Dendritic cell treated with granulocyte-macrophage colony-stimulating factor and Interleukin-4, amounts not matched to agents 40 ng/mL and 50 ng/mL, for 4 days (primary cell): ENCODE measurements around the gene DNAJB6.

Experiments
- H3K27ac Mint-ChIP-seq: one replicate; pipeline ENCODE4 v1.8.0; 2022; ENCODE audit warnings: mild to moderate bottlenecking, mixed read lengths
- H3K27me3 Mint-ChIP-seq: one replicate; pipeline ENCODE4 v1.8.0; 2022; ENCODE audit warnings: mild to moderate bottlenecking, mixed read lengths
- H3K36me3 Mint-ChIP-seq: one replicate; pipeline ENCODE4 v1.8.0; 2022; ENCODE audit warnings: low read depth, mixed read lengths
- H3K4me1 Mint-ChIP-seq: one replicate; pipeline ENCODE4 v1.8.0; 2022; ENCODE audit warnings: low read depth, mixed read lengths
- H3K4me3 Mint-ChIP-seq: one replicate; pipeline ENCODE4 v1.8.0; 2022; ENCODE audit warnings: mild to moderate bottlenecking, moderate library complexity, mixed read lengths
- H3K9me3 Mint-ChIP-seq: one replicate; pipeline ENCODE4 v1.8.0; 2022; ENCODE audit warnings: mixed read lengths
- intact Hi-C: fragments of 100-400 bp; cut with micrococcal nuclease; formaldehyde crosslinking; loops from one replicate; pipeline ENCODE4 v1.15.0; 2022

DNAJB6 gene

DNA sequence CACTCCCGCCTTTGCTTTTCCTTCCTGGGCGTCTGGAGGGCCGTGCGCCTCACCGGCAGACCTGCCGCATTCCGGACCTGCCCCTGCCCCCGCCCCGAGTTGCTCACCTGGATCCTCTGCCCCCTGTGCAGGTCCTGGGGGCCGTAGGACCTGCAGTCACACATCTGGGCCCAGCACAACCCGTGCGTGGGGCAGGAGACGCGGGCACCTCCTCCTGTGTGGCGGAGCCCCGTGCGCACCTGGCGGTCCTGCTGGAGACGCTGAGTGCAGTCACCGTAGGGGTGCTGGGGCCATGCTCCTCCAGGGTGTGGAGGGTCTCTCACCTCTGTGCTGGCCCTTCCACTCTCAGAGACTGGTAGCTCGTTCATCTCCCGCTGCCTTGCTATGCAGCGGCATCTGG lies 85.5 kb downstream of the DNAJB6 start:
- Mint-ChIP-seq H3K4me3 (no peak overlapping the region), H3K9me3 (no peaks in the 10 kb centered on the region), H3K36me3 (peaks cover 74% of the 10 kb centered on the region), H3K27me3 (no peaks in the 10 kb centered on the region), H3K4me1 (no peaks in the 10 kb centered on the region), H3K27ac (no peak overlapping the region)
- intact Hi-C loops: no loop called here

DNA sequence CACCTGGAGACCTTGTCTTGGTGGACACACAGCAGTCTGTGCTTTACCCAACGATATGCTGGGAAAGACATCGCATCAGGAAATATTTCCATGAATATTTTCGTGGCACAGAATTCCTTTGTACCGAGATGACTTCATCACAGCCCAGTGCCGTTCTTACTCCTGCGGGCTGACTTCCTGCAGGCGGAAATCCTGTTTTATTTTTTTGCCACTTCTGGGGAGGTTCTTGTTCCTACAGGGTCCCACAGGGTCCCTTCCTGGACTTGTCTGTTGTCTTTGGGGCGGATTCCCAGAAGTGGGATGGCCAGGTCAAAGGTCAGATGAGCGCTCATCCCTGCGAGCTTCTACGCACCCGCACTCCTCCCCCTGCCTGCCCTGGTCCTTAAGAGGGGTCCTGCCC lies 86.5 kb downstream of the DNAJB6 start:
- Mint-ChIP-seq H3K4me1 (no peaks in the 10 kb centered on the region), H3K4me3 (no peak overlapping the region), H3K27me3 (no peaks in the 10 kb centered on the region), H3K27ac (no peak overlapping the region), H3K9me3 (no peaks in the 10 kb centered on the region), H3K36me3 (peaks cover 63% of the 10 kb centered on the region)
- intact Hi-C loops: no loop called here

DNA sequence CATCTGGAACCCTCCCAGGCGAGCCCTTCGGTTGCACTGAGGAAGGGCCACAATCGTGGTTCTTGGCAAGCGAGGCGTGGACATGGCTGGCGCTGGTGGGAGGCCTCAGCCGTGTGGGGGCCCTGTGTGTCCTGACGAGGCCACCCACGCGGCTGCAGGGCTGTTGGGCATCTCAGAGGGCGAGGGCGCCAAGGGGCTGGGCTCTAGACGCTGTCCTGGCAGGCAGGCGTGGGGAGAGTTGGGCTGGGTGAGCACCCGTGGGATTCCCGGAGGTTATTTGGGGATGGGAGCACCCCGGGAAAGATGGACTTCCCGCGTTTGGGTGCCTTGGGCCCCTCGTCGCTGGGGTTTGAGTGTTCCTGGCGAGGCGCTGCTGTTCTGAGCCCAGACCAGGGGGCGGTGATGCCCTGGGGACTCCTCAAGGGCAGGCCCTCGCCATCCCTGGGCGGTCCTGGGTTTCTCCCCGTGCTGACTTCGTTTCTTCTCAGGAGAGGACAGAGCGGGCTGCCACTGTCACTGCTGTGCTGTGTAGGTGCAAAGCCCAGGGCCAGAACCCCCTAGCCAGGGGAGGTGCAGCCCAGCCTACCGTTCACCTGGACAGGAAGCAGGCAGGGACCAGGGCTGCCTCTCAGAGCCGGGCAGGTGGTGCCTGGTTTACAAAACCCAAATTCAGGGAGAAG lies 87.2 kb downstream of the DNAJB6 start:
- Mint-ChIP-seq H3K4me3 (no peak overlapping the region), H3K4me1 (no peaks in the 10 kb centered on the region), H3K9me3 (no peaks in the 10 kb centered on the region), H3K36me3 (peaks cover 57% of the 10 kb centered on the region), H3K27ac (no peak overlapping the region), H3K27me3 (no peaks in the 10 kb centered on the region)
- intact Hi-C loops: no loop called here

DNA sequence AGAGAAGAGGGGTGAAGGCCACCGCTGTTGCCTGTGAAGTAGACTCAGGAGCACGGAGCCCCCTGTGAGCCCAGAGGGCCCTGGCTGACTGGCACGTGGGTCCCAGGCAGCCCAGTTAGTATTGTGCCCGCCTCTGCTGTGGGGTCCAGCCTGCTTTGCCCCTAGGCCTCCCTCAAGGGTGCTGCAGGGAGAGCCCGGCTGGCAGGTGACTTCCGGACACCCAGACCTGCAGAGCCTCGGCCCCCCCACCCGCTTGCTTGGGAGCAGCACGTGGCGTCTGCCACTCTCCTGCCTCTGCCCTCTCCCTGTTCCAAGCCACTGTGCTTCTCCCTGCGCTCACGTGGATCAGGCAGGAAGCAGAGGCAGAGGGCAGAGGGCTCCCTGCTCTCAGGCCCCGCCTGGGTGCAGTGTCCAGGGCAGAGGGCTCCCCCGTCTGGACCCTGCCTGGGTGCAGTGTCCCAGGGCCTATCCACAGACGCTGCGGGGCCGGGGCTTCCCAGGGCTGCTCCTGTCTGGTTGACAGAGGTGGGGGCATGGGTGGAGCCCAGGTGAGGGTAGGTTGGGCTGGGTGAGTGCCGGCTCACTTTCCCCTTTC lies 88.4 kb downstream of the DNAJB6 start:
- Mint-ChIP-seq H3K27me3 (no peaks in the 10 kb centered on the region), H3K27ac (no peak overlapping the region), H3K4me1 (no peaks in the 10 kb centered on the region), H3K36me3 (peaks cover 45% of the 10 kb centered on the region), H3K4me3 (no peak overlapping the region), H3K9me3 (no peaks in the 10 kb centered on the region)
- intact Hi-C loops: no loop called here

DNA sequence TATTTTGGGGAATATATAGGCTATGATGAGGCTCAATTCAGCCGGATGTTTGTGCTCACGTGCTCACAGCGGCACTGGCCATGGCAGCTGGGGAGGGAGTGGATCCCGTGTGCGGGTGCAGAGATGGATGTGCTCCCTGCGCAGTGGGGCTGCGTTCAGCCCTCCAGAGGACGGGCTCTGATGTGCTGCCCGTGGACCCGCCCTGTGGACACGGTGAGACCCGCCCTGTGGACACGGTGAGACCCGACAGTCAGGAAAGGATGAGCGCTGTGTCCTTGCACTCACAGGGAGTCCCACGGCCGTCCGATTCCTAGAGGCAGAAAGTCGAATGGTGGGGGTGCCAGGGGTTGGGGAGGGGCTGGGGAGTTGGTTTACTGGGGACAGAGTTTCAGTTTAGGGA lies 89.0 kb downstream of the DNAJB6 start:
- Mint-ChIP-seq H3K4me3 (no peak overlapping the region), H3K4me1 (no peaks in the 10 kb centered on the region), H3K9me3 (no peaks in the 10 kb centered on the region), H3K27ac (no peak overlapping the region), H3K36me3 (peaks cover 40% of the 10 kb centered on the region), H3K27me3 (peaks cover 2% of the 10 kb centered on the region)
- intact Hi-C loops: no loop called here

DNA sequence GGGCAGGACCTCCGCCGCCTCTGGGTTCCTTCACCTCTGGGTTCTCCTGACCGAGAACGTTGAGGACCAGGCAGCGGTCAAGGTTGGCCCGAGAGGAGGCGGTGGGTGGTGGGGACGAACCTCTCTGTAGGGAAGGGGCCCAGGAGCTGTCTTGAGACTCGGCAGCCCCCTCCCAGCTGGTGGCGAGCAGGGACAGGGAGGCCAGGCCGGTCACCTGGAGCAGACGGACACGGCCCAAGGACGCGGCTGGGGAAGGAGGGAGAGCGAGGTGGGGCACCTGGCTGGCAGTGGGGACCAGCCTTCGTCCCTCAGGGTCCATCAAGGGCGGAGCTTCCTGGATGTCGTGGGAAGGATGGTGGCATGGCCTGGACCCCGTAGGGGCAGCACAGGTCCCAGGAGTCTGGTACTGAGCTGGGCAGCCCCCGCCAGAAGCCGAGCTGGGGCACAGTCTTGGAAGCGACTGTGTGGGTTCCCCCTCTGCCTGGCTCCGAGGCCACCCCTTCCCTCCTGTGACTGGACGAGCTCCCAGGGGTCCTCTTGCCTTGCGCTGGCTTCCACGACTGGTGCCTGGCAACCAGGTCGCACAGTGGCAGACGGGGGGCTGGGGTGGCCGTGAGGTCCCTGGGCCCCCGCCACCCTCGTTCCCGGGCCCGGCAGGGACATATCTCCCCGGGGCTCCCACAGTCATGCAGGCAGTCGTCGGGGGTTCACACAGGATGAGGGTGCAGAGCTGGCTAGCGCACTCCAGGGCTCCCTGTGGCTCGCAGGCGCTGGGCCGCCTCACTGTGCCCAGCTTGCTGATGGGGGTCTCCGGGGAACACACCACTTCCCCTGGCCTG lies 89.9 kb downstream of the DNAJB6 start:
- Mint-ChIP-seq H3K36me3 (peaks cover 31% of the 10 kb centered on the region), H3K4me1 (no peaks in the 10 kb centered on the region), H3K9me3 (no peaks in the 10 kb centered on the region), H3K27ac (no peak overlapping the region), H3K4me3 (no peak overlapping the region), H3K27me3 (peaks cover 2% of the 10 kb centered on the region)
- intact Hi-C loops: no loop called here

DNA sequence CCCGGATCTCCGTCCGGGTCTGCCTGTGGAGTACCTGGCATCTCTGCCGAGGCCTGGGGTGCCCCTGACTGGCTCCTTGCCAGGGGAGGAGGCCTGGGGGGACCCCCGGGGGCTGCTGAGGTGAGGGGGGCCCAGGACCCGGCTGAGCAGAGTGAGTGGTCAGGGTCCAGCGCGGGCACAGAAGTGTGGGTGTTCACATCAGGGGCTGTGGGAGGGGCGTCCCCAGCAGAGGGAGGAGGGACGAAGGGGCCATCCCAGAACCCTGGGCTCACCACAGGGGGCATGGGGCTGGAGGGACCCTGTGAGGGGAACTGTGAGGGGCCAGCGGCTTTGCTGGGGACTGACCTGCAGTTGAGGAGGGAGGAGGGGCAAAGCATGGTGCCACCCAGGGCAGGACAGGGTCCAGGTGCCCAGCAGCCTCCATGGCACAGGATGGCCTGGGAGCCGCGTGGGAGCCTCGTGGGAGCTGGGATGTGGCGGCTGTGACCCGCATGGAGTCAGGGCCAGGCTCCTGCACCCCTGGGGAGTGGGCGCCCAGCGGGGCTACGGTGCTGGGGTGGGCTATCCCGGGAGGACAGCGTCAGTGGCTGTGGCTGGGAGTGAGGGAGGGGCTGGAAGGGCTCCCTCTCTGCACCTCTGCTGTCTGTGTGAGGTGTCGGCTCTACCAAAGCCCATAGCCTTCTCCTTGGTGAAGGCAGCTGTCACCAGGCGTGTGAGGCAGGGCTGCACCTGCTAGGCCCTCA lies 91.2 kb downstream of the DNAJB6 start:
- Mint-ChIP-seq H3K4me3 (no peak overlapping the region), H3K27me3 (peaks cover 8% of the 10 kb centered on the region), H3K27ac (no peak overlapping the region), H3K9me3 (no peaks in the 10 kb centered on the region), H3K36me3 (peaks cover 18% of the 10 kb centered on the region), H3K4me1 (peaks cover 11% of the 10 kb centered on the region)
- intact Hi-C loops: no loop called here

DNA sequence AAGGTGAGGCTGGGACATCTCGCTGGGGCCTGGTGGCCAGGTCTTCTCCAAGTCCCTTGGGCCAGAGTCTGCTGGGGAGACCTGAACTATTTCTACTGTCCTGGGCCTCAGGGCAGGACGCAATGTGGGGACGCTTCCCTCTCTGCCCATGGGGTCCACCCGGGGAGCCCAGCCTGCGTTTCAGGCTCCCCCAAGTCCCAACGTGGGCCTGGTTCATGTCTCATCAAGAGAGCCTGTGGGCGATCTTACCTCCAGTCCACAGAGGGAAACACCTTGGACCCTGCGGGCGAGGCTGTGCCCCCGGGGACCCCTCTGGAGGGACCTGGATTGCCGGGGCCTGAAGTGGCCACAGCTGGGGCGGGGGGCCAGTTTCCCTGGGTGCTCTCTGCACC lies 91.7 kb downstream of the DNAJB6 start:
- Mint-ChIP-seq H3K9me3 (no peaks in the 10 kb centered on the region), H3K36me3 (peaks cover 13% of the 10 kb centered on the region), H3K4me3 (no peak overlapping the region), H3K27ac (no peak overlapping the region), H3K4me1 (peaks cover 17% of the 10 kb centered on the region), H3K27me3 (peaks cover 11% of the 10 kb centered on the region)
- intact Hi-C loops: no loop called here

DNA sequence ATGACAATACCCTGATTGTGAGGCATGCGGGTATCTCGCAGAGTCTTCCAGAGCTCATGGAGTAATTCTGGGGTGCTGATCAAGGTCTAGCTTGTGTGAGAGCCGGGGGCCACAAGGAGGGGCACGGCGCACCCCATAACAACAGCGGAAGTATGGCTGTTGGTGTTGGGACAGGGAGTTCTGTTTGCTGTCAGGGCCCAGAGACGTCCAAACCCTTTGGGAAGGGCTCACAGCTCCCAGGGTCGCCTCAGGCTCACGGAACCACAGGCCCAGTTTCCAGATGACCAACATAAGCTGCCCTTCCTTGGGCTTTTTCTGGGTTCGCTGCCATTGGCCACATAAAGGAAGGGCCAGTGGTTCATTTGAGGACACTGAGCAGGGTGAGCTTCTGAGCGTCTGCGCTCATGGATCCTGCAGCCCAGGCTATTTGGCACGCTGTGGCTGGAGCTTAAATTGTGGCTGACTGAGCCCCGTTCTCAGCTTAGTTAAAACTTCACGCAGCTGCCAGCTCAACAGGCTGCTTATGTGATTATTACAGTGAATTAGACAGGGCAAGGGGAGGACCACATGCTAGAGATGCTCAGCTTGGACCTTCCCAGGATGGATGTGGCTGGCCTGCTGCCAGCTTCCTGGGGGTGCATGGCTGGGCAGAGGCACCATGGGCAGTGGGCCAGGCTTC lies 92.3 kb downstream of the DNAJB6 start:
- Mint-ChIP-seq H3K4me3 (no peak overlapping the region), H3K9me3 (no peaks in the 10 kb centered on the region), H3K27ac (no peak overlapping the region), H3K4me1 (peaks cover 17% of the 10 kb centered on the region), H3K36me3 (peaks cover 7% of the 10 kb centered on the region), H3K27me3 (peaks cover 11% of the 10 kb centered on the region)
- intact Hi-C loops: no loop called here

DNA sequence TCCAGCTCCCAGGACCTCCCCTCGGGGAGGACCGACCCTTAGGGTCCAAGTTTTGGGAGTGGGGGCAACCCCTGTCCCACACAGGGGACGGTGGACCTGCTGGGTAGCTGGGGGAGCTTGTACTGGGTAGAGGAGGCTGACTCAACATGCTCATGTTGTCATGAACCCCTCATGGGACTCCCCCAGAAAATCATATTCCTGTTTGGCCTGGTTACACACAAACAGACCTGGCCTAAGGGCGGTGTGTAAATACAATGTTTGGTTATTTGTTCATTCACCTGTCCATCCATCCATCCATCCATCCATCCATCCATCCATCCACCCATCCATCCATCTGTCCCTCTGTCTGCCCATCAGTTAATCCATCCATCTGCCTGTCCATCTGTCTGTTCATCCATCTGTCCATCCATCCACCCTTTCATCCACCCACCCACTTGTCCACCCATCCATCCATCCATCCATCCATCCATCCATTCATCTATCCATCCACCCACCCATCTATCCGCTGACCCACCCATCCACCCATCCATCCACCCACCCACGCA lies 92.9 kb downstream of the DNAJB6 start:
- intact Hi-C loops: no loop called here
- Mint-ChIP-seq H3K36me3 (peaks cover under 1% of the 10 kb centered on the region), H3K4me3 (no peak overlapping the region), H3K4me1 (peaks cover 17% of the 10 kb centered on the region), H3K27ac (no peak overlapping the region), H3K9me3 (no peaks in the 10 kb centered on the region), H3K27me3 (peaks cover 11% of the 10 kb centered on the region)

DNA sequence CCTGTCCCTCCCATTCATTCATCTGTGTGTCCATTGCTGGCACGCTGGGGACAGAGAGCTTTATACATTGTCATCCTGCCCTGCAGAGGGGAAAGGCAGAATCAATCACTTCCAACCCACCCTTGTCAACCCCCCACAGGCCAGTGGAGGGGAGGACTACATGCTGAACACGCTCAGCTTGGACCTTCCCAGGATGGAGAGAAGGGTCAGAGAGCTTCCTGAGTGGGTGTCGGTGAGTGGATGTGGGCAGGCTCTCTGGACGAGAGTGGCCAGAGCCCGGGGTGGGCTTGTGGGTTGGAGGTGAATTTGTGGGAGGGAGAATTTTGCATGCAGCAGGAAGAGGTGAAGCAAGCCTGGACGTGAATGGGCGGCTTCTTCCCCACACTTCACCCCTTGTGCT lies 93.9 kb downstream of the DNAJB6 start:
- Mint-ChIP-seq H3K4me3 (no peak overlapping the region), H3K27ac (no peak overlapping the region), H3K9me3 (no peaks in the 10 kb centered on the region), H3K27me3 (peaks cover 11% of the 10 kb centered on the region), H3K36me3 (no peaks in the 10 kb centered on the region), H3K4me1 (peaks cover 17% of the 10 kb centered on the region)
- intact Hi-C loops: no loop called here

DNA sequence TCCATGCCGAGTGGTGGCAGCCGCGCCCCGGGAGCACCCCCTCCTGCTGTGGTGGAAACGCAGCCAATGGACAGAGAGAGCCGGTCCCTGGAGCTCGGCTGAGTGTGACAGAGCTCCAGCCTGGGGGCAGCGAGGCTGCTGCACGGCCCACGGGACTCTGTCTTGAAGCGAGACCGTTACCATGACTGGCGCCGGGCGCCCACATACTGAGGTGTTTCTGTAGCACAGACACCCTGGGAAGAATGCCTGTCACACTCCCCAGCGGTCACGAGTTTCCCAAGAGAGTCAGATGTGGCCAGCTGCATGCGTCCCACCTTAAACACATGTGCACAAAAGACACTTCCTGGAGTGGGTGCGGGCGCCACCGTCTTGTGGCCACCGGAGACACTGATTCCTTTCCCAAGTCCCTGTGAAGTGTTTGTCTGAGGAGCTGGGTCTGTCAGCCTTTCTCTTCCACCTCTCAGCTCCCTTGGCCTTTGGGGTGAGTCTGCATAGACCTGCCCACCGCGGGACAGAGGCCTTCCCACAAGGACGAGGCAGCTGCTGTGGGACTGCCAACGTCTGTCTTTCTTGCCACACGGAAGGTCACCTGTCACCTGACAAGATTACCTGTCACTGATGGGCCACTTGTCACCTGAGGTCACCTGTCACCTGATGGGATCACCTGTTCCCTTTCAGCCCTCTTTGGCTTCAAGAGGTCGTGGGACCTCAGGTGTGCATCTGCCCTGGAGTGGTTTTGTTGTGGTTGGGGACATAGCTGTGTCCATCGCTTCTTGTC lies 94.6 kb downstream of the DNAJB6 start:
- intact Hi-C loops: no loop called here
- Mint-ChIP-seq H3K27me3 (peaks cover 11% of the 10 kb centered on the region), H3K9me3 (no peaks in the 10 kb centered on the region), H3K36me3 (no peaks in the 10 kb centered on the region), H3K4me1 (peaks cover 17% of the 10 kb centered on the region), H3K27ac (no peak overlapping the region), H3K4me3 (no peak overlapping the region)
